HG02623 (cell line): ENCODE results near the gene STYXL2.

Experiments used
- ATAC-seq: cut with Tn5 transposase; IDR thresholded peaks from one replicate; pipeline ENCODE4 v1.9.1; 2021; ENCODE audit warnings: moderate library complexity; ENCODE audit not compliant: unreplicated experiment

STYXL2 gene

DNA sequence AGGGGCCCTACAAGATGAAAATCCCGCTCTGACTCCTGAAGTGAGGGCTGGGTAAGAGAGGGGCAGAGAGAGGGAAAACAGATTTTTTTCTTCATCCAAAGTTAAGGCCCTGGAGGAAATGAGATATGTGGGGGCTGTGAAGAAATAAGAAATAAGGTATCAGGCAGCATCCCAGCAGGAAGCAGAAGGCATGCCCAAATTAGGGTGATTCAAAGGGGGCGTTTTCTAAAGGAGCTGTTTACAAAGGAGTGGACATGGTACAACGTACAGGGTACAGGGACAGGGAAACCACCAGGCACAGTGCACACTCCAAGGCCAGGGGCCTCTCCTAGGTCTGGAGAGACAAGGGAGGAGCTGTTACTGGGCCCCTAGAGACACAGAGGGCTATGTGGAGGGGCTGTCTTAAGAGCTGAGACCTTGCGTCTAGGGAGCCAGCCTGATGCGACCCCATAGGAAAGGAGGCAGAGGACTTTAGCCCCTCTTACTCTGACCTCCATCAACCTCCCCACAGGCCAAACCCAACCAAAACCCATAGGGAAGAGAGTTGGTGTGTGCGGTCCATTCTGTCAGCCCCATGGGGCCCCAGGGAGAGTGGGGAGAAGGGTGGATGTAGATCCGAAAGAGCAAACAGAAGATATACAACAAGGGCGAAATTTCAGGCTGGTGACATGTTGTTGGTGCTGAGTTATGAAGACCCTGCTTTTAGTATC, 38.6 kb downstream of the STYXL2 start:
- no peak for ATAC-seq

DNA sequence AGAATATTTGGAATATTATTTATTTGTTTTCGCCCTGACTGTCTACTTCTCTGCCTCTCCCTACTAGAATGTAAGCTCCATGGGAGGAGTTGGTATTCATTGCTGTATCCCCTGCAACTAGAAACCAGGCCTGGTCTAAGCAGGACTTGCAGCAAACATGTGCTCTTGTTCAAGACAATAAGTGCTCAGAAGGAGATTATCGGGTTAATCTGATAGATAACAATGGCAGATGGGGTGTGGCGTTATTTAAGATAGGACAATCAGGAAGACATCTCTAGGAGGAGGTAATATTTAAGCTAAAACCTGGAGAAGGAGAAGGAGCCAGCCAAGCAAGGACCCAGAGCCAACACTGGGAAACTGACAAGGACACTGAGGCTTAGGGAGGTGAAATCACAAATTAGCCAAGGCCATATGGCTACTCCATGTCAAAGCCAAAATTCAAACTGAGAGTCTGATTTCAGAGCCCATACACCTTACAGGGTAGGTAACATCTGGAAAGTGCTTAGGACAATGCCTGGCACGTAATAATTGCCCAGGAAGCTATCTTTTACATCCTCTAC, 41.5 kb downstream of the STYXL2 start:
- ATAC-seq = no peak

DNA sequence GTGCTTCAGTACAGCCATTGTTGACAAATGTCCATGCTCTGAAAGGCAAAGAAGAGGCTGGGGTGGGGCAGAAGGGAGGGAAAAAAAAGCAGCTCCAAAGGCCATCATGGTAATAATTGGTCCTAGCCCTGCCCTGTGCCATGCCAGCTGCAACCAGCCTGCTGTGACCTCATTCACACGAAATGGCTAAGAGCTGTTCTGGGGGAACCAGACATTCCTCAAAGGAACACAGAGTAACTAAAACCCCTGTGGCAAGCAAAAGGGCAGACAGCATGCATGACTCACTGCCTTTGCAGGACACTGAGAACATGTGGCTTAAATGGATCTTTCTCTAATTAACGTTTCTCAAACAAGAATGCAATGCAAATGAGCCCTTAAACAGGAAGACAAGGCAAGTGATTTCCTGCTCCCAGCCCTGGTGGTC, 42.3 kb downstream of the STYXL2 start:
- no peak for ATAC-seq

- no peak for ATAC-seq
Observed at GRCh38 chr1:167136806-167137205, 42.9 kb downstream of the STYXL2 start.

DNA sequence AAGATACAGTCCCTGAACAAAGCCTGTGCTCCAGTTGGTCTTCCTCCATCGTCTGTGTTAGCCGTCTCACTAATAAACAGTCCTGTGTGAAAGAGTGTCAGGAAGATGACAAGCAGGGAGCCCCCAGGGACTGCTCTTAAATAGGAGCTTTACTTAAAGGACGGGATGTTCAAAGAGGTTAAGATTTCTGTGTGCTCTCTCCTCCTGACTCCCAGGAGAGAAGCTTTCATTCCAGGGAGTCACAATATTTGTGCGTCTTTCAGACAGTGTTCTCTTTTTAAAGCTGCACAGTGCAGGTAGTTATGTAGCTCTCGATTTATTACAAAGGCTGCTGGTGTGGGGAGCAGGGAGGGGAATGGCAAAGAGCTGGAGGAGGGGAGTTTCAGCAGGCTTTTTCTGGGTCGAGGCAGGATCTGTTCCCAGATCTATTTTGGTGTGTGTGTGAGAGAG, 43.5 kb downstream of the STYXL2 start:
- no peak for ATAC-seq

DNA sequence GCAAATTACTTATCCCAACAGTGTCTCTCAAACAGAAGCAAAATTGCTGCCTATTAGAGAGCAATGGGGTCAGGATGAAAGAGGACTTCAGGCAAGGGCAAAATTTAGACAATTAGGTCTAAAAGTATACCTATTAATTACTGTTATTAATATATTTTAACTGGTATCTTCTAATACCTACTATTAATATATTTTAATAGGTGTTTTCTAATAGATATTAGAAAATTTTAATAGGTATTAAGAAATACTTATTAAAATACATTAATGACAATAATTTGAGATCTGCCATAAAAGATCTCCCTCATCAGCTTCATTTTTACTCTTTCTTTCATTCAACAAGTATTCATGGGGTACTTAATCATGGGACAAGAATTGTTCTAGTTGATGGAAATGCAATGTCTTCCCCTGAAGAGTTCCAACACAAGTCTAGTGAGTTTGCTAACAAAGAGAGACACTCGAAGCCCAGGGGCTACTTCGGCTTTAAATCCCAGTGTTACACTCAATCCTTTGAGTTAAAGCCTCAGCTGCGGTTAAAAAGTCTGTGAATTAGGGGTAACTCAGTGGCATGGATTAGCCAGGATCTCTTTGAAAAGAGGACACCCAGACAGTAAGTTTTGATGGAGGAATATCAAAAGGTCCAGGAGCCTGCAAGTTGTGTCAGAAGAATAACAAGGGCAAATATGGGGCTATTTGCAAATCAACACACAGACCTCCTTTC, 44.1 kb downstream of the STYXL2 start:
- ATAC-seq = no peak

- ATAC-seq = no peak
Observed at GRCh38 chr1:167138703-167139102, 44.8 kb downstream of the STYXL2 start.

GRCh38 chr1:167141963-167142362, 48.1 kb downstream of the STYXL2 start:
- no peak for ATAC-seq
